Duodenal mucosa (tissue), 2 donors: ENCODE measurements around the gene DENND6B.

Experiments
- H3K27ac ChIP-seq: one replicate; pipeline ENCODE4 v1.7.0; 2013; ENCODE audit warnings: low read depth, low read length
- H3K27me3 ChIP-seq, 2 donors: one replicate each; pipeline ENCODE4 v1.7.0; 2013; ENCODE audit warnings: low read length in 2 of 2, control low read depth in 1 of 2; ENCODE audit not compliant: insufficient read depth in 2 of 2, control insufficient read depth in 1 of 2
- H3K36me3 ChIP-seq, 2 donors: one replicate each; pipeline ENCODE4 v1.7.0; 2013; ENCODE audit warnings: low read length in 2 of 2, control low read depth in 1 of 2; ENCODE audit not compliant: insufficient read depth in 2 of 2, control insufficient read depth in 1 of 2
- H3K4me1 ChIP-seq, 2 donors: one replicate each; pipeline ENCODE4 v1.7.0; 2013; ENCODE audit warnings: low read length in 2 of 2, control low read depth in 1 of 2; ENCODE audit not compliant: insufficient read depth in 2 of 2, control insufficient read depth in 1 of 2
- H3K4me3 ChIP-seq, 2 donors: one replicate each; pipeline ENCODE4 v1.7.0; 2013; ENCODE audit warnings: low read length in 2 of 2, low read depth in 1 of 2
- H3K9ac ChIP-seq, 2 donors: one replicate each; pipeline ENCODE4 v1.7.0; 2013; ENCODE audit warnings: low read length in 2 of 2, low read depth in 1 of 2
- H3K9me3 ChIP-seq, 2 donors: one replicate each; pipeline ENCODE4 v1.7.0; 2013; ENCODE audit warnings: low read length in 2 of 2, control low read depth in 1 of 2; ENCODE audit not compliant: control insufficient read depth in 1 of 2

The DENND6B gene

GRCh38 chr22:50357756-50358155, 30.9 kb upstream of the DENND6B start:
- Histone ChIP-seq H3K4me3 (no peak overlapping the region), H3K27ac (no peak overlapping the region), H3K36me3 (peaks cover 0 to 25% of the 10 kb centered on the region in 2 donors), H3K4me1 (peaks cover 0 to 3% of the 10 kb centered on the region in 2 donors), H3K27me3 (no peaks in the 10 kb centered on the region), H3K9me3 (no peaks in the 10 kb centered on the region), H3K9ac (no peak overlapping the region)

GRCh38 chr22:50357222-50357621, 30.4 kb upstream of the DENND6B start:
- no peaks in the 10 kb centered on the region for H3K9me3 ChIP-seq
- H3K27ac ChIP-seq = no peak overlapping the region
- no peak overlapping the region for H3K4me3 ChIP-seq
- no peaks in the 10 kb centered on the region for H3K27me3 ChIP-seq
- H3K4me1 ChIP-seq = peaks cover 0 to 1% of the 10 kb centered on the region in 2 donors
- peaks cover 0 to 25% of the 10 kb centered on the region in 2 donors for H3K36me3 ChIP-seq
- no peak overlapping the region for H3K9ac ChIP-seq

- Histone ChIP-seq H3K36me3 (peaks cover 0 to 15% of the 10 kb centered on the region in 2 donors), H3K9me3 (no peaks in the 10 kb centered on the region), H3K4me1 (no peaks in the 10 kb centered on the region), H3K9ac (no peak overlapping the region), H3K4me3 (no peak overlapping the region), H3K27ac (no peak overlapping the region), H3K27me3 (no peaks in the 10 kb centered on the region)
Measured at GRCh38 chr22:50356186-50356585, 29.4 kb upstream of the DENND6B start.

- H3K4me1 ChIP-seq = peaks cover 0 to 10% of the 10 kb centered on the region in 2 donors
- peaks cover 0 to 5% of the 10 kb centered on the region in 2 donors for H3K36me3 ChIP-seq
- H3K27ac ChIP-seq = no peak overlapping the region
- no peaks in the 10 kb centered on the region for H3K27me3 ChIP-seq
- no peaks in the 10 kb centered on the region for H3K9me3 ChIP-seq
- H3K9ac ChIP-seq = no peak overlapping the region
- H3K4me3 ChIP-seq = no peak overlapping the region
Measured at GRCh38 chr22:50348058-50348457, 21.2 kb upstream of the DENND6B start.

- Histone ChIP-seq H3K4me1 (peaks cover 4 to 18% of the 10 kb centered on the region in 2 donors), H3K27ac (no peak overlapping the region)
Measured at GRCh38 chr22:50347157-50347556, 20.3 kb upstream of the DENND6B start.

GRCh38 chr22:50346470-50346869, 19.7 kb upstream of the DENND6B start:
- H3K27ac ChIP-seq = no peak overlapping the region
- H3K4me1 ChIP-seq = peaks cover 6 to 21% of the 10 kb centered on the region in 2 donors
- H3K27me3 ChIP-seq = no peaks in the 10 kb centered on the region
- no peak overlapping the region for H3K9ac ChIP-seq
- H3K36me3 ChIP-seq = no peaks in the 10 kb centered on the region
- H3K9me3 ChIP-seq = no peaks in the 10 kb centered on the region
- no peak overlapping the region for H3K4me3 ChIP-seq

More at GRCh38 chr22:50347157-50347556, 20.3 kb upstream of the DENND6B start:
- Histone ChIP-seq H3K9me3 (no peaks in the 10 kb centered on the region), H3K36me3 (no peaks in the 10 kb centered on the region), H3K4me3 (no peak overlapping the region), H3K27me3 (no peaks in the 10 kb centered on the region), H3K9ac (no peak overlapping the region)

GRCh38 chr22:50343541-50343935, 16.7 kb upstream of the DENND6B start:
- Histone ChIP-seq H3K4me3 (peak overlapping the region; percentile 72 to 78), H3K27ac (peak overlapping the region; percentile 56), H3K27me3 (no peaks in the 10 kb centered on the region), H3K9ac (peak overlapping the region; percentile 57 to 75), H3K4me1 (peaks cover 6 to 21% of the 10 kb centered on the region in 2 donors), H3K9me3 (no peaks in the 10 kb centered on the region), H3K36me3 (no peaks in the 10 kb centered on the region)

- Histone ChIP-seq H3K9ac (peak within 1 kb of the TSS; percentile 74 to 75), H3K4me3 (peak within 1 kb of the TSS; percentile 74 to 78), H3K4me1 (peaks cover 6 to 21% of the 10 kb centered on the region in 2 donors), H3K27me3 (no peaks in the 10 kb centered on the region), H3K36me3 (no peaks in the 10 kb centered on the region), H3K9me3 (no peaks in the 10 kb centered on the region), H3K27ac (peak within 1 kb of the TSS; percentile 56)
Measured at GRCh38 chr22:50342651-50343540, 16.1 kb upstream of the DENND6B start, which contains the start of gene PPP6R2. PPP6R2 (plus strand) TSS chr22:50343327; CDS start chr22:50393909, 50,582 bp downstream.

GRCh38 chr22:50341977-50342650, 15.3 kb upstream of the DENND6B start:
- Histone ChIP-seq H3K9me3 (no peaks in the 10 kb centered on the region), H3K4me3 (peak overlapping the region; percentile 74 to 75), H3K27me3 (no peaks in the 10 kb centered on the region), H3K4me1 (peaks cover 6 to 19% of the 10 kb centered on the region in 2 donors), H3K9ac (peak overlapping the region in 1 of 2 donors; percentile 74), H3K27ac (peak overlapping the region; percentile 6), H3K36me3 (no peaks in the 10 kb centered on the region)
